OCI-LY3 (cell line): Measurements from ENCODE around the gene DDX17.

Experiments
- H2AFZ ChIP-seq: fragments of 200-600, 300-600 bp; shearing (Covaris generic); 2 replicates; pipeline ENCODE4 v1.6.0; 2014; ENCODE audit warnings: antibody characterized with exemption, low read depth, low read length
- H3K27ac ChIP-seq: fragments of 200-600, 300-600 bp; sonication (generic); 2 replicates; pipeline ENCODE4 v1.5.1; 2014; ENCODE audit warnings: mild to moderate bottlenecking, low read length, moderate library complexity, mixed read lengths
- H3K27me3 ChIP-seq: fragments of 200-600, 300-600 bp; sonication (generic); 2 replicates; pipeline ENCODE4 v1.6.1; 2014; ENCODE audit warnings: low read depth, low read length, mixed read lengths
- H3K36me3 ChIP-seq: fragments of 200-600, 300-600 bp; sonication (generic); replicated peaks from 2 replicates; pipeline ENCODE3; 2014; ENCODE audit warnings: low read depth, low read length, mixed read lengths
- H3K4me1 ChIP-seq: fragments of 300-600, 200-600 bp; sonication (generic); 2 replicates; pipeline ENCODE4 v1.6.1; 2014; ENCODE audit warnings: low read length, mixed read lengths
- H3K4me2 ChIP-seq: fragments of 200-600, 300-600 bp; sonication (generic); 2 replicates; pipeline ENCODE4 v1.6.1; 2014; ENCODE audit warnings: low read length, mixed read lengths
- H3K4me3 ChIP-seq: fragments of 300-600, 200-600 bp; sonication (generic); 2 replicates; pipeline ENCODE4 v1.5.1; 2014; ENCODE audit warnings: antibody characterized with exemption, mild to moderate bottlenecking, low read length, moderate library complexity
- H3K79me2 ChIP-seq: fragments of 300-600, 200-600 bp; shearing (Covaris generic); 2 replicates; pipeline ENCODE4 v1.6.1; 2014; ENCODE audit warnings: mild to moderate bottlenecking, low read length, mixed read lengths
- H3K9ac ChIP-seq: fragments of 300-600, 200-600 bp; shearing (Covaris generic); 2 replicates; pipeline ENCODE4 v1.6.0; 2014; ENCODE audit warnings: mild to moderate bottlenecking, low read length, moderate library complexity
- H3K9me3 ChIP-seq: fragments of 200-600, 300-600 bp; shearing (Covaris generic); 2 replicates; pipeline ENCODE4 v1.6.1; 2014; ENCODE audit warnings: low read length, mixed read lengths; ENCODE audit not compliant: insufficient read depth
- H4K20me1 ChIP-seq: fragments of 200-600, 300-600 bp; sonication (generic); 2 replicates; pipeline ENCODE4 v1.6.1; 2016; ENCODE audit warnings: low read length, mixed read lengths; ENCODE audit not compliant: insufficient read depth
- EZH2phosphoT487 ChIP-seq: fragments of 200-600 bp; shearing (Covaris generic); IDR thresholded peaks from 2 replicates; pipeline ENCODE4 v1.6.1; 2018; ENCODE audit warnings: antibody characterized with exemption, mixed run types, low read depth
- TF ChIP-seq, protein P1 (sequence below): fragments of 200-600, 300-600 bp; sonication (generic); IDR thresholded peaks from 2 replicates; pipeline ENCODE4 v1.5.1; 2014; ENCODE audit warnings: antibody characterized with exemption, low read length, low read depth

The DDX17 gene

GRCh38 chr22:38446018-38446601 lies 60.0 kb downstream of the DDX17 start:
- no peaks in the 10 kb centered on the region for H3K79me2 ChIP-seq
- no peak overlapping the region for H3K9ac ChIP-seq
- no peak overlapping the region for H2AFZ ChIP-seq
- H3K4me1 ChIP-seq, result no peaks in the 10 kb centered on the region; the same call in 1 of the 2 replicates
- no peak overlapping the region for H3K4me3 ChIP-seq
- no peaks in the 10 kb centered on the region for H4K20me1 ChIP-seq
- no peak overlapping the region for H3K4me2 ChIP-seq
- peaks cover 49% of the 10 kb centered on the region for H3K27me3 ChIP-seq
- no peaks in the 10 kb centered on the region for H3K36me3 ChIP-seq
- TF ChIP-seq, protein P1, sequence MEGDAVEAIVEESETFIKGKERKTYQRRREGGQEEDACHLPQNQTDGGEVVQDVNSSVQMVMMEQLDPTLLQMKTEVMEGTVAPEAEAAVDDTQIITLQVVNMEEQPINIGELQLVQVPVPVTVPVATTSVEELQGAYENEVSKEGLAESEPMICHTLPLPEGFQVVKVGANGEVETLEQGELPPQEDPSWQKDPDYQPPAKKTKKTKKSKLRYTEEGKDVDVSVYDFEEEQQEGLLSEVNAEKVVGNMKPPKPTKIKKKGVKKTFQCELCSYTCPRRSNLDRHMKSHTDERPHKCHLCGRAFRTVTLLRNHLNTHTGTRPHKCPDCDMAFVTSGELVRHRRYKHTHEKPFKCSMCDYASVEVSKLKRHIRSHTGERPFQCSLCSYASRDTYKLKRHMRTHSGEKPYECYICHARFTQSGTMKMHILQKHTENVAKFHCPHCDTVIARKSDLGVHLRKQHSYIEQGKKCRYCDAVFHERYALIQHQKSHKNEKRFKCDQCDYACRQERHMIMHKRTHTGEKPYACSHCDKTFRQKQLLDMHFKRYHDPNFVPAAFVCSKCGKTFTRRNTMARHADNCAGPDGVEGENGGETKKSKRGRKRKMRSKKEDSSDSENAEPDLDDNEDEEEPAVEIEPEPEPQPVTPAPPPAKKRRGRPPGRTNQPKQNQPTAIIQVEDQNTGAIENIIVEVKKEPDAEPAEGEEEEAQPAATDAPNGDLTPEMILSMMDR, result no peak
- no peak for TF ChIP-seq EZH2phosphoT487
- no peak overlapping the region for H3K27ac ChIP-seq
- no peaks in the 10 kb centered on the region for H3K9me3 ChIP-seq

DNA sequence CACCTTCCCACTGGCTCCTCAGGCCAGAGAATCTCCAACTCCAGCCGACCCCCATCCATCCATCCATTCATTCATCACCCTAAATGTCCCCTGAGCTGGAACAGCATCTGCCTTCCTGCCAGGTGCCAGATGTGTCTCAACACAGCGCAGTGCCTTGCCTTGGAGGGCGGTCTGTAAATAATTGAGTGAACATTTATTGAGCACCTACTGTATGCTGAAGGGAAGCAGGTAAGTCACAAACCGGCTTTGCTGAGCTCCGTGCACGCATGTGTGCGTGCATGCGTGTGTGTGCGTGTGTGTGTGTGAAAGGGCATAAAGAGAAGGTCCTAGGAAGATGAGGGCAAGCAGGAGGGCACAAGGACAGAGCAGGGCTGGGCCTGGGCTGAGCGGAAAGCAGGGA lies 61.3 kb downstream of the DDX17 start:
- Histone ChIP-seq H4K20me1 (no peaks in the 10 kb centered on the region), H3K4me3 (no peak overlapping the region), H3K36me3 (no peaks in the 10 kb centered on the region), H3K4me2 (no peak overlapping the region), H3K79me2 (no peaks in the 10 kb centered on the region), H3K9ac (no peak overlapping the region), H3K4me1 (no peaks in the 10 kb centered on the region; the same call in 1 of the 2 replicates), H2AFZ (no peak overlapping the region), H3K27ac (no peak overlapping the region), H3K9me3 (no peaks in the 10 kb centered on the region), H3K27me3 (peaks cover 46% of the 10 kb centered on the region)
- no peak for TF ChIP-seq EZH2phosphoT487
- TF ChIP-seq, protein P1, result no peak

DNA sequence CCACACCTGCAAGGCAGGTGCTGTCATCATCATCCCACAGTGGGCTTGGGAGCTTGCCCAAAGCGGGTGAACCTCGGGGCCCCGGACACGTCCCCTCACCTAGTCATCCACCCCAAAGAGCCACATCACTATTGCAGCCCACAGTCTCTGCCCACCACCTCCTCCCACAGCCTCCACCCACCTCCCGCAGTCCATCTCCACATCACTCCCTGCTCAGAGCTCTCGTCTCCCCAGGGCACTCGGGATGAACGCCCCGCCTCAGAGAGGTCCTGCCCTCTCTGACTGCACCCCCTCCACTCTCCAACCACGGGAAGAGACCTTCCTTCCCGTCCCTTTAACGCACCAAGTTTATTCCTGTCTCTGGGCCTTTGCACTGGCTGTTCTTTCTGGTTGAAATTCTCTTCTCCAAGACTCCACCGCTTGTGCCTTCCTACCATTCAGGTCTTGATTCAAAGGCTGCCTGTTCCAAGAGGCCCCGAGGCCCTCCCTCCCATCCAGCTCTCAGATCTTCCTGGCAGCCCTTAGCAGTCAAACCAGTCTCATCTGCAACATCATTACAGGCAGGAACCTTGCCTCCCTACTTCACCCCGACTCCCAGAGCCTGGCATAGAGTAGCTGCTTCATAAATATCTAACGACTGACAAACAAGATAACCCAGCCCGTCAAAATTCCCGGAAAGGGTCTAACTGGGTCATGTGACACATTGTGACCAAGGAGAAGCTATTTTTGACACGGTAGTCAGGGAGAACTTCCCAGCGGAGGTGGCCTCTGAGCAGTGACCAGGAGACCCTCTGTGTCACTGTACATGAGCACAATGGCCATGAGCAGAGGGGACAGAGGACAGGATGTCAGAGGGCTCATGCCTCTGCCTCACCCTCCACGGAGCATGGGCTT lies 62.2 kb downstream of the DDX17 start:
- no peaks in the 10 kb centered on the region for H3K36me3 ChIP-seq
- no peaks in the 10 kb centered on the region for H3K9me3 ChIP-seq
- no peak overlapping the region for H3K4me3 ChIP-seq
- no peak overlapping the region for H3K27ac ChIP-seq
- H2AFZ ChIP-seq, result no peak overlapping the region
- no peaks in the 10 kb centered on the region; the same call in 1 of the 2 replicates for H3K4me1 ChIP-seq
- H3K27me3 ChIP-seq, result peaks cover 39% of the 10 kb centered on the region
- H3K9ac ChIP-seq, result no peak overlapping the region
- TF ChIP-seq EZH2phosphoT487, result no peak
- TF ChIP-seq, protein P1, result no peak
- H4K20me1 ChIP-seq, result no peaks in the 10 kb centered on the region
- no peak overlapping the region for H3K4me2 ChIP-seq
- H3K79me2 ChIP-seq, result no peaks in the 10 kb centered on the region

GRCh38 chr22:38442967-38443627 lies 63.0 kb downstream of the DDX17 start:
- Histone ChIP-seq H3K79me2 (no peaks in the 10 kb centered on the region), H3K4me2 (no peak overlapping the region), H3K9me3 (no peaks in the 10 kb centered on the region), H4K20me1 (no peaks in the 10 kb centered on the region), H3K27me3 (peaks cover 36% of the 10 kb centered on the region), H3K4me3 (no peak overlapping the region), H2AFZ (no peak overlapping the region), H3K4me1 (no peaks in the 10 kb centered on the region; the same call in 1 of the 2 replicates), H3K9ac (no peak overlapping the region), H3K36me3 (no peaks in the 10 kb centered on the region), H3K27ac (no peak overlapping the region)
- no peak for TF ChIP-seq EZH2phosphoT487
- TF ChIP-seq, protein P1, result no peak
